ENCODE measurements around the gene MYH10.

MYH10 gene

DNA sequence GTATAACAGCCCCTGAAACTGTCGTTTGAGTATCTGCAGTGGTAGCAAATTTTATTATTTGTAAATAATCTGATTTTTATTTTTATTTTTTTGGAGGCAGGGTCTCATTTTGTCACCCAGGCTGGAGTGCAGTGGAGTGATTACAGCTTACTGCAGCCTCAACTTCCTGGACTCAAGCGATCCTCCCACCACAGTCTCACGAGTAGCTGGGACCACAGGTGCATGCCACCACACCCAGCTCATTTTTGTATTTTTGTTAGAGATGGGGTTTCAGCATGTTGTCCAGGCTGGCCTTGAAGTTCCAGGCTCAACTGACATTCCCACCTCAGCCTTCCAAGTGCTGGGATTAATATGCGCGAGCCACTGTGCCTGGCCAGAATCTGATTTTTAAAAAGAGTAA is 192.1 kb downstream of the MYH10 start:
- Histone ChIP-seq H3K4me3 (ENCODE audit: low read length) (no peak overlapping the region), H3K4me1 (ENCODE audit: control insufficient read depth, insufficient read depth, low read length) (peaks cover 4% of the 10 kb centered on the region), H3K9ac (ENCODE audit: low read length) (no peak overlapping the region), H3K9me3 (ENCODE audit: control insufficient read depth, low read length) (no peaks in the 10 kb centered on the region), H3K36me3 (ENCODE audit: control insufficient read depth, insufficient read depth, low read length, severe bottlenecking) (peaks cover 20% of the 10 kb centered on the region), H3K27me3 (replicated peaks; ENCODE audit: control insufficient read depth, insufficient read depth, low read length) (no peaks in the 10 kb centered on the region)
- no peak for DNase-seq (ENCODE audit: low read depth)

DNA sequence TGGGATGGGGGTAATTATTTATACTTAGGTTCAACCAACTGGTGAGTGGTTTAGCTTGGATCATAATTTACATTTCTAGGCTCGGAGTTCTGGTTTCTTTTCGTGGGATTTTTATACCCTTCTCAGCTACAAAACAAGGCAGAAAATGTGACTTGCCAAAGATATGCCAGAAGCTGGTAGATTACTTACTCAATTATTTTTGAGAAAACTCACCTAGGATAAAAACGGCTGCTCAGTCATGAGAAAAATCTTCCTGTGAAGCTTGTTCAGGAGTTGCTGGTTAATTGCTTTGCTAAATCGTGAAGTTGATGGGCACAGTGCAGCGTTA is 193.7 kb downstream of the MYH10 start:
- DNase-seq (ENCODE audit: low read depth), result peak; percentile 46
- H3K9me3 ChIP-seq (ENCODE audit: control insufficient read depth, low read length), result no peaks in the 10 kb centered on the region
- peaks cover 4% of the 10 kb centered on the region for H3K4me1 ChIP-seq (ENCODE audit: control insufficient read depth, insufficient read depth, low read length)
- H3K9ac ChIP-seq (ENCODE audit: low read length), result peak overlapping the region; percentile 99
- H3K36me3 ChIP-seq (ENCODE audit: control insufficient read depth, insufficient read depth, low read length, severe bottlenecking), result peaks cover 20% of the 10 kb centered on the region
- no peaks in the 10 kb centered on the region for H3K27me3 ChIP-seq (replicated peaks; ENCODE audit: control insufficient read depth, insufficient read depth, low read length)
- H3K4me3 ChIP-seq (ENCODE audit: low read length), result peak overlapping the region; percentile 96

DNA sequence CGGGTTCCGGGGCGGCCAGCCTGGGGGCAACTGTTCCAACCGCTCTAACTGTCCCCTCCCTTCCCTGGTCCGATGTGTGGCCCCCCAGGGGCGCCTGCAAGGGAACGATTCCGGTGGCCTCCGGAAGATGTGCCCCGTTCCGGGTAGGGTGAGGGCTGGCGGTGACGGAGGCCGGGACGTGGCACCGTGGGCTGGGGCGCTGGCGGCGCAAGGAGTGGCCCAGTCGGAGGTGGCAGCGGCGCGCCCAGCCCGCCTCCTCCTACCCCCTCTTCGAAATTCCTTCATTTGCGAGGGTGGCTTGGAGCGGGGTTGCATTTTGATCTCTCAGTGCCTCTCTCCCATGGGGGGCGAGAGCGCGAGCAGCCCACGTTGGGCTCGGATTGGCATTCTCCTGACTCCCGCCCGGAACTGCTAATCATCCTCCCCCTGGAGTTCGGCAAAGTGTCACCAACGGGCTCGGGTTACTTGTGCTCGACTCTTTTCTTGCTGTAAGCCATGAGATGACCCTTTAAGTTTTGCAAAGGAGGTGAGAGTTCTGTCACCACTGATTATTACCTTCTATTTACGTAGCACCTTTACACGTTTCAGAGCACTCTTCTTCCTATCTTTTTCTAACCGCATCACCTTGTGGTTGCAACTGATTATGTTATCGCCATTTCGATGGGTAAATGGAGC is 194.2 kb downstream of the MYH10 start:
- H3K4me3 ChIP-seq (ENCODE audit: low read length), result peak overlapping the region; percentile 96
- DNase-seq (ENCODE audit: low read depth), result peak; percentile 85
- H3K4me1 ChIP-seq (ENCODE audit: control insufficient read depth, insufficient read depth, low read length), result peaks cover 9% of the 10 kb centered on the region

DNA sequence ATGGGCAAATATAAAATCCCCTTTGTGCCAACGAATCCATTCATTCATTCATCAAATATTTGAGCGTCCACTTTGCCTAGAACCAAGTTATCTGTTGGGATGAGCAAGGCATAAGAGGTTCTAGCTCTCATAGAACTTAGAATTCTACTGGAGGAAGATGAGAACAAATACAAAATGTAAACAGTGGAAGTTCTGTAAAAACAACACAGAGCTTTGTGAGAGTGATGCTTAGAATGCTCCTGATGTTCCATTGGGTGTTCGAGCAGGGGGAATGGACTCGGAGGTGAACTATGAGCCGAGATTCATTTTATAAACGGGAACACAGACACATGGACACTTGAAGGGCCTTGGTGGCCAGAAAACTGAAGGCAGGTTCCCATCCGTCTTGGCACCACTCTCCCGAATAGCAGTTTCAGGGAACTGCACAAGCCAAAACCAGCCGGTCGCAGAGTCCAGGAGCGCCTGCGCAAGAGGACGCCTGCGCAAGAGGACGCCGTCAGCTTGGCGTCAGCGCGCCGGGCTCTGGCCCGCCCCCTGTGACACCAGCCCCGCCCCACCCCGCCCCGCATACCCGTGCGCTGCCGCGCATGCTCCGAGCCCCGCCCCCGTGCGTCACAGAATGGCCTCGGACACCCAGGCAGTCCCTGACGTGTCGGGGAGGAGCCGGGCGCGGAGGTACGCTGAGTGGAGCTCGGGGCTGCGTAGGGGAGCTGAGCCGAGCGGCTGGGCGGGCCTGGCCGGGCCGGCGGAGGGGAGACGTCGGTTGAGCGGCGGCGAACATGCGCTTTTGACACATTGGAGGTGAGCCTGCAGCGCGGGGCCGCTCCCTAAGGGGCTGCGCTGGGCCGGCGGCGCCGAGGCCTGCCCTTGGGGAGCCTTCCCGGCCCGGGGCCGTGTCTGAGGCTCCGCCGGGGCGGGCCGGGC is 195.0 kb downstream of the MYH10 start, which contains the start of gene NDEL1:
NDEL1 (plus strand) TSS at position 640 of the 924 bp plus-strand sequence. CDS start 8,388 bp downstream, outside the sequence.
- peak; percentile 99 for DNase-seq (ENCODE audit: low read depth)
- Histone ChIP-seq H3K36me3 (ENCODE audit: control insufficient read depth, insufficient read depth, low read length, severe bottlenecking) (peaks cover 14% of the 10 kb centered on the region), H3K4me1 (ENCODE audit: control insufficient read depth, insufficient read depth, low read length) (peaks cover 17% of the 10 kb centered on the region), H3K9me3 (ENCODE audit: control insufficient read depth, low read length) (no peaks in the 10 kb centered on the region), H3K4me3 (ENCODE audit: low read length) (peak within 1 kb of the TSS; percentile 96), H3K27me3 (replicated peaks; ENCODE audit: control insufficient read depth, insufficient read depth, low read length) (no peaks in the 10 kb centered on the region), H3K9ac (ENCODE audit: low read length) (peak within 1 kb of the TSS; percentile 99)

More for the DNA sequence above, 194.2 kb downstream of the MYH10 start:
- H3K9me3 ChIP-seq (ENCODE audit: control insufficient read depth, low read length), result no peaks in the 10 kb centered on the region
- peak overlapping the region; percentile 99 for H3K9ac ChIP-seq (ENCODE audit: low read length)
- no peaks in the 10 kb centered on the region for H3K27me3 ChIP-seq (replicated peaks; ENCODE audit: control insufficient read depth, insufficient read depth, low read length)
- H3K36me3 ChIP-seq (ENCODE audit: control insufficient read depth, insufficient read depth, low read length, severe bottlenecking), result peaks cover 20% of the 10 kb centered on the region

DNA sequence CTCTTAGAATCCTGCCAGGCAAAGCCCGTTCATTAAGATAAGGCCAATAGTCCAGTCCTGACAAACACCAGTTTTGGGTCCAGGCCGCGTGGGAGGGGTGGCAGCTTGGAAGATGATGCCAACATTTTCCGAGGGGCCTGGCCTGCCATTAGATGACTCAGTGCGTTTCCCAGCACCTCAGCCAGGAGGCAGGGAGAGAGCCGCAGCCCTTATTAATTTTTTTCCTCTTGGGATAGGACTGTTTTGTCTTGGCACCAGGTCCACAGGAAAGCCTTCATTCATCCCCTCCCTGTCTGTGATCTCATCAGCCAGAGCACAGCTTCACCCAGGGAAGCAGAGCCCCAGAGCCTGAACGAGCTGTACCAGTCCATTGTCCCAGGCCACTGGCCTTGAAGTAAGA is 199.6 kb downstream of the MYH10 start:
- DNase-seq (ENCODE audit: low read depth), result no peak
- H3K9me3 ChIP-seq (ENCODE audit: control insufficient read depth, low read length), result no peaks in the 10 kb centered on the region
- H3K4me3 ChIP-seq (ENCODE audit: low read length), result no peak overlapping the region
- H3K4me1 ChIP-seq (ENCODE audit: control insufficient read depth, insufficient read depth, low read length), result peaks cover 17% of the 10 kb centered on the region
- H3K27me3 ChIP-seq (replicated peaks; ENCODE audit: control insufficient read depth, insufficient read depth, low read length), result no peaks in the 10 kb centered on the region
- no peaks in the 10 kb centered on the region for H3K36me3 ChIP-seq (ENCODE audit: control insufficient read depth, insufficient read depth, low read length, severe bottlenecking)
- H3K9ac ChIP-seq (ENCODE audit: low read length), result peak overlapping the region; percentile 30

DNA sequence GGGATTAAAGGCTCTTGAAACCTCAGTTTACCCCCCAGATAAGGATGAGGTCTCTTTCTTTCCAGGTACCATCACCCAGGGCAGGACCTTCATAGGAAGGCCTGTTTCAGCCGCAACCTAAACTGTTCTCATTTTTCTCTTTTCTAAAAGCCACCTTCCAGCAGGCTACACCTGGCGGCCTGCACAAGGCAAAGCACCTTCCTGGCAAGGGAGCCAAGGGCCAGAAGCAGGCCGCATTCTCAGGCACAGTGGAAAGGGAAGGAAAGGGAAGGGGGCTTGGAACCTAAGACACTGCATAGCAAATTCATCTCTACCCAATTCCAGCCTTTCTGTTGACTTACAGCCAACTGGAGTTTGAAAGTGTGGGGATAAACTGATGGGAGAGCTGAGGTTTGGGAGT is 203.7 kb downstream of the MYH10 start:
- H3K27me3 ChIP-seq (replicated peaks; ENCODE audit: control insufficient read depth, insufficient read depth, low read length), result no peaks in the 10 kb centered on the region
- H3K9ac ChIP-seq (ENCODE audit: low read length), result no peak overlapping the region
- no peaks in the 10 kb centered on the region for H3K36me3 ChIP-seq (ENCODE audit: control insufficient read depth, insufficient read depth, low read length, severe bottlenecking)

DNA sequence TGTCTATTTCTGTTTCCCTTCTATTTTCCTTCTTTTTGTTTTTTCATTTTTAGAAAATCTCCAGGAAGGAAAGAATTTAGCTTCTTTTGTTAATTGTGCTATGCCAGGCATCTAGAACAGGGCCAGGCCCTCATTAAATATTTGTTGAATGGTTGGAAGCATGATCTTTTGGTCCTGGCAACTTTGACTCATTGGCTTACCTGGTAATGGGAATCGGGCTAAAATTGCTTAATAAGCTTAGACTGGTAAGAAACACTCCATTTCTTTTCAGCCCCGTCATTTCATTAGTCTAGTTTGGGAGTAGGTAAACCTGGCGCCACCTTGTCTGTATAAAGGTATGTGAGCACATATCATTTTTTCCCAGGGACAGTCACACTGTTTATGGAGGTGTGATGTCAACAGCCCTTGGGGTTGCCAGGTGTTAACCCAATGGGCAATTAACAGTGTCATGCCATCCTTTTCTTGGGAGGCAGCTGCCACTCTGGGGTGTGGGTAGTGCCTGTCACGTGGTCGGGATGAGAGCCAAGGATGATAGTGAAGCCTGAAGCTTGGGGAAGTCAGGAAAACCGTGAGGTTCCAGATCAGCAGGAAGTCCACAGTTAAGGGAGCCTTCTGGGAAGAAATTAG is 204.3 kb downstream of the MYH10 start:
- Histone ChIP-seq H3K27me3 (replicated peaks; ENCODE audit: control insufficient read depth, insufficient read depth, low read length) (no peaks in the 10 kb centered on the region), H3K4me3 (ENCODE audit: low read length) (no peak overlapping the region), H3K9me3 (ENCODE audit: control insufficient read depth, low read length) (no peaks in the 10 kb centered on the region), H3K9ac (ENCODE audit: low read length) (no peak overlapping the region), H3K4me1 (ENCODE audit: control insufficient read depth, insufficient read depth, low read length) (peaks cover 16% of the 10 kb centered on the region), H3K36me3 (ENCODE audit: control insufficient read depth, insufficient read depth, low read length, severe bottlenecking) (no peaks in the 10 kb centered on the region)
- no peak for DNase-seq (ENCODE audit: low read depth)

More for the DNA sequence above, 203.7 kb downstream of the MYH10 start:
- no peak for DNase-seq (ENCODE audit: low read depth)
- no peaks in the 10 kb centered on the region for H3K9me3 ChIP-seq (ENCODE audit: control insufficient read depth, low read length)
- H3K4me1 ChIP-seq (ENCODE audit: control insufficient read depth, insufficient read depth, low read length), result peaks cover 16% of the 10 kb centered on the region
- no peak overlapping the region for H3K4me3 ChIP-seq (ENCODE audit: low read length)
